MV-4-11 (cell line): ENCODE data around the gene SLC16A3.

Source experiments
- DNase-seq: peaks from one replicate; lab custom pipeline; 2025; lab: John Stamatoyannopoulos, UW

Gene SLC16A3

GRCh38 chr17:82236142-82236971 is 7.5 kb downstream of the SLC16A3 start:
- peak; percentile 63 for DNase-seq

- peak; percentile 46 for DNase-seq
Measured at GRCh38 chr17:82237083-82237745, 8.4 kb downstream of the SLC16A3 start.

- DNase-seq, result no peak
Measured at GRCh38 chr17:82237746-82238471, 9.1 kb downstream of the SLC16A3 start.

DNA sequence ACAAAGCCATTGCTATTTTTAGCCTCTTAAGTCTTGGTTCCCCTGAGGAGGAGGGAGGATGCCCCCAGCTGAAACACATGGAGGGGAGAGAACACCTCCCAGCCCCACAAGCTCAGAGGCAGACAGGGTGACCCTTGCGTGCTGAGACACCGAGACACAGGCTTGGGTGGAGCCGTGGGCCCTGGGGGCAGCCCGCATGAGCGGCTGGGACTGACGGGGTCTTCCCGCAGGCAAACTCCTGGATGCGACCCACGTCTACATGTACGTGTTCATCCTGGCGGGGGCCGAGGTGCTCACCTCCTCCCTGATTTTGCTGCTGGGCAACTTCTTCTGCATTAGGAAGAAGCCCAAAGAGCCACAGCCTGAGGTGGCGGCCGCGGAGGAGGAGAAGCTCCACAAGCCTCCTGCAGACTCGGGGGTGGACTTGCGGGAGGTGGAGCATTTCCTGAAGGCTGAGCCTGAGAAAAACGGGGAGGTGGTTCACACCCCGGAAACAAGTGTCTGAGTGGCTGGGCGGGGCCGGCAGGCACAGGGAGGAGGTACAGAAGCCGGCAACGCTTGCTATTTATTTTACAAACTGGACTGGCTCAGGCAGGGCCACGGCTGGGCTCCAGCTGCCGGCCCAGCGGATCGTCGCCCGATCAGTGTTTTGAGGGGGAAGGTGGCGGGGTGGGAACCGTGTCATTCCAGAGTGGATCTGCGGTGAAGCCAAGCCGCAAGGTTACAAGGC is 9.8 kb downstream of the SLC16A3 start:
- peak; percentile 93 for DNase-seq

DNA sequence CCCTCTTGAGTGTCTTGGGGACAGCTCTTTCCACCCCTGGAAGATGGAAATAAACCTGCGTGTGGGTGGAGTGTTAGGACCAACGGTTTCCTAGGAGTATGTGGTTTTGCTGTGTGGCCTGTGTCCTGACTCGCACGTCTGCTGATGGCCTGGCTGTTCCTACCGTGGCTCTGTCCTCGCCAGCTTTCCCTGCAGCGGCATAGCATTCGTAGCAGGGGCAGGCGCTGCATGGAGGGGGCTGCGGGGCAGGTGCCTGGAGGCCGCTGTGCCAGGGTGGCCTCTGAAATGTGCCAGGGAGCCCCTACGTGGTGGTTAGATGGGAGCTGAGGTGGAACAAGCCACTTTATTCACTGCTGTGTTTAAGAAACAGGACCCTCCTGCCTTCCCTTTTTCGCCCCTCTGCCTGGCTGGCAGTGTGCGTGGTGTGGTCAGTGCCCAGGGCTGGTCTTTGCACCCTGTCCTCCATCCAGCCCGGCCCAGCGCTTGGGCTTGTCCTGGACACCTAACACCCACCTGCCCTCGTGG is 10.6 kb downstream of the SLC16A3 start:
- DNase-seq, result peak; percentile 43

DNA sequence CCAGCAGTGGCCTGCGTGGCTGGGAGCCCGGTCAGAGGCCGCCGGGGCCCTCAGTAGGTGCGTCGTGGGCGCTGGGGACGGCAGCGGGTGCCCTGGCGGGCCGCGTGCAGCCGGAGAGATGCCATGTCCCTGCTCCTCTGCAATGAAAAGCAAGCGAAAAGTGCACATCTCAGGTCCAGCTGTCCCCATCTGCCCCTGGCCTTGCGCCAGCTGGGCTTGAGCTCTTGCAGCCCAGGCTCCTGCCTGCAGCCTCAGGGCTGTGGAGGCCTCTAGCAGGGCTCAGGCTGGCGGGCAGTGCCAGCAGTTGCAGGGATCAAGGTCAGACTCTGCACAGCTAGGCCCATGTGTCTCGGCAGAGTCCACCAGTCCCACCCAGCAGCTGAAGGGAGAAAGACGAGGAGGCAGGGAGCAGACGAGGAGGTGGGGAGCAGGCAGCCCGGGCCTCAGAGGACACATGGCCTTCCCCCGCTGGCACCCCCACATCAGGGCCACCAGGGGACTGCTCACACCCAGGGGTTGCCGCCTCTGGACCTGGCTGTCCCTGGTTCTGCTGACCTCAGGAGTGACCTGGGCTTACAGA is 11.2 kb downstream of the SLC16A3 start:
- no peak for DNase-seq

- DNase-seq, result no peak
Measured at GRCh38 chr17:82240506-82241182, 11.8 kb downstream of the SLC16A3 start.

DNA sequence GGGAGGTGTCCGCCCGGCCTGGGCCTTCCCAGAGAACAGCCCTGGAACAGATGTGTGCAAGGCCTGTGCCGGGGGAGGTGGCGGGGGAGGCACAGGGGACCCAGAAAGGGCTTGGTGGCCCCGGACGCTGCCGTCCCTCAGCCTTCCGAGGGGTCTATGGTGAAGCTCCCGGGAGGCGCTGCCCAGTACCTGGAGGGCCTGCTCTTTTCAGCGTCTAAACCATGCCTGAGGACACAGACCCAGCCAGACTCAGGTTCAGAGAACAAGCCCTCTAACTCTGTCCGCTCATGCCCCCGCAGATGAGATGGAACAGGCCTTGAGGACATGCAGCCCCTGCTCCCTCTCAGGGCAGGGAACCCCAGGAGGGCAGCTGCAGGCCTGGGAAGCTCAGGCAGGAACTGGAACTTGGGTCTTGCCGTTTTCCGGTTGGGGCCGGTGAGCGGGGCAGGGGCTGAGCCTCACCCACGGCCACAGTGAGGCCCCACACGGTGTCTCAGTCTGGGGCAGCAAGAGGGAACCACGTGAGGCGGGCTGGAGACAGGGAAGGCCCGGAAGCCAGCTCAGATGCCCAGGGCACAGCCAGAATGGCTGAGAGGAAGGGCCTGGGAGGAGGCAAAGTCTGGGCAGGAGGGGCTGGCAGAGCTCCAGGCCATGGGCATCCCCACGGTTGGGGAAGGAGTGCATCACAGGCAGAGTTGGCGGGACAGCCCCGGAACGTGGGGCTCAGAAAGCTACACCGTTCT is 12.5 kb downstream of the SLC16A3 start:
- DNase-seq, result peak; percentile 87

DNA sequence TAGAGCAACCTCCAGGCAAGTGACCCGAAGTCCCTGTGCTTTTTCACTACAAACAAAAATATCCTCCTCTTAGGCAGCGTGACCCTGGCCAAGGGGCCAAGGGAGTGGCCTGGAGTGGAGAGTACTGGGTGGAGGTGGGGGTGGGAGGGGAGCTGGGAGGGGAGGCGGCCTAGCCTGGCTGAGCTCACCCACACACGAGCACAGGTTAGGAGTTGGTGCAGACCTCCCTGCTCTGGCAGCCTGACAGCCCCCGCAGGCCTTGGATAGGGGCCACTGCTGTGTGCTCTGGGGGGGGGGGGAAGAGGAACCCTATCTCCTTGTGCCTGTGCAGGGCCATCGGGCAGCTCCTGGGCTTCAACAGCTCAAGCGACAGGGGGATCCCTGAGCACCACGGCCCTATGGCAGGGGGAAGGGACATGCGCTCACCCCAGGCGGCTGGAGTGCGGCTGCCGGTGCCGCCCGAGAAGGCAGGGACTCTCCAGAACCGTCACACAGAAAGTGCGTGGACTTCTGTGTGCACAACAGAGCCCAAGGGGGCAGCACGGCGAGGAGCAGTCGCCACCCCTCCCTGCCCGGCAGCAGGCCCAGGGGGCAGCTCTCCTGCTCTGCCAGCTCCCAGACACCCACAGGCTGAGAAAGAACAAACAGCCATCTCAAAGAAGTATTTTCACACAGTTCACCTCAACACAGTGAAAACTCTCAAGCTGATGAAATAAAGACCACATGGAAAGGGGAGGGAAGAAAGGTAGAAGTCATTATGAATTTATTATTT is 13.3 kb downstream of the SLC16A3 start:
- no peak for DNase-seq

- DNase-seq, result no peak
Measured at GRCh38 chr17:82242698-82242976, 13.8 kb downstream of the SLC16A3 start.

DNA sequence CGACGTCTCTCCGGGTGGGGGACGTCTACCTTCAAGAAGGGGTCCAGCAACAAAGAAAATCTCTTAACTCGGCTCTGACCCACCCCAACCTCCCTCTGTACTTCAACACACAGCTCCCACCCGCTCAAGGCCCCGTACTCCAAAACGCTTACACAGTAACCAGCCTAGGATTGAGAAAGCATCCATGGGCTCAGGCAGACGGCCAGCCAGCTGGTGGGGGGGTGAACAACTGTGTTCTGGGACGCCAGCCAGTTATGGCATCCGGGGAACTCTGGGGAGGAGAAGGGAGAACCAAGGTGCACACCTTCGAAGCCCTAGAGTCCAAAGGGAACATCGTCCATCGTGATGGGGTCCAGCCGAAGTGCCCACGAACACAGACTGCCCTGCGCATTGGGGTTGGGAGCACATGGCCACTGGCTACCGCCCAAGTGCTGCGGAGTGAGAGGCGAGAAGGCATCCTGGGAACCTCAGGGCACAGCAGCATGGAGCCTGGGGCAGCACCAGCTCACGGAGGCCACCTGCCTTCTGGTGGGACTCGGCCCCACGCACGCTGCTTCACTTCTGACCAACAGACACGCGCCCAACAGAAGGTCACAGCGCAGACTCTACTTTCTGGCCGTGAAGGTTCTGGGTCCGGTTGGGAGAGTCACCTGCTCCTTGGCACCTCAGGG is 14.3 kb downstream of the SLC16A3 start:
- DNase-seq, result no peak

- no peak for DNase-seq
Measured at GRCh38 chr17:82243648-82244412, 15.0 kb downstream of the SLC16A3 start.

DNA sequence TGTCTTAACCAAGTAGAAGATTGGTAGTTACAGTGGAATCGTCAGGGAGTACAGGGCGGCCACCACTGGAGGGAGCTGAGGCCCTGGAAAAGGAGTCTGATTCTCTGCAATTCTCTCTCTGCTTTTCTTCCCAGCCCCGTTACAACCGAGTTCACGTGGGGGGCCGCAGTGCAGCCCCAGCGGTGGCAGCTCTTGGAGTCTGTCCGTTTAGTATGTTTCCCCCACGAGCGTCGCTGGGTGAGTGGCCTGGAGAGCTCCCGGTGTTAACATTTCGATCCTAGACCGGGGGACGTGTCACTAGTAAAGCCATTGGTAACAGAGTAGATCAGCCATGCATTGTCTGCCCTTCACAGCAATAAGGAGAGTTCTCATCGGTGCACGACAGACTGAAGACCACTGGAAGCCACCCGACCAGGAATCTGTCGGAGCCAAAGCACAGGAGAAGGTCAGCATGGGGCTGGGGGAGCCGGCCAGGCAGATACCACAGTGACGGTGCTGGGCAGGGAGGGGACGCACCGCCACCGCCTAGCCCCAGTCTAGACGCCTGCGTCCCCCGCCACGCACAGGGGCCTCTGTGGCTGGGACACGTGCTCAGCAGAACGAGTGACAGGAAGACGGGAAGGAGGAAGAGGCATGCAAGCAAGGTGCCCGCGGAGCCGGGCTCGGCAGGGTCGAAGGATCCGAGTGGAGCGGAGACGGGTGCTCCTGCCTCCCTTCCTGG is 15.7 kb downstream of the SLC16A3 start:
- DNase-seq, result peak; percentile 21

- no peak for DNase-seq
Measured at GRCh38 chr17:82245134-82246039, 16.5 kb downstream of the SLC16A3 start.

DNA sequence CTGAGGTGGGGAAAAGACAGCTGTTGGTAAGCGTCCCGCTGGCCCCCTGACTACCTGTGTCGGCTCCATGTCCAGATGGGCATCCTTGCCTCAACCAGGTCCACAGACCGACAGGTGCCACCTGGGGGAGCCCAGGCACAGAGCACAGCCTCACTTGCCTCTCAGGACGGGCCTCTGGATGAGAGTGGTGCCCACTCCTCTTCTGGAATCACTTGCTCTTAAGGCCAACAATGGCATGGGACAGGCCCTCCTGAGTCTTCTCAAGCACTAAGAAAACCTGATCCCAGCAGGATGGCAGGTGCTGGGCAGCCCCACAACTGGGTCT is 17.2 kb downstream of the SLC16A3 start:
- no peak for DNase-seq

DNA sequence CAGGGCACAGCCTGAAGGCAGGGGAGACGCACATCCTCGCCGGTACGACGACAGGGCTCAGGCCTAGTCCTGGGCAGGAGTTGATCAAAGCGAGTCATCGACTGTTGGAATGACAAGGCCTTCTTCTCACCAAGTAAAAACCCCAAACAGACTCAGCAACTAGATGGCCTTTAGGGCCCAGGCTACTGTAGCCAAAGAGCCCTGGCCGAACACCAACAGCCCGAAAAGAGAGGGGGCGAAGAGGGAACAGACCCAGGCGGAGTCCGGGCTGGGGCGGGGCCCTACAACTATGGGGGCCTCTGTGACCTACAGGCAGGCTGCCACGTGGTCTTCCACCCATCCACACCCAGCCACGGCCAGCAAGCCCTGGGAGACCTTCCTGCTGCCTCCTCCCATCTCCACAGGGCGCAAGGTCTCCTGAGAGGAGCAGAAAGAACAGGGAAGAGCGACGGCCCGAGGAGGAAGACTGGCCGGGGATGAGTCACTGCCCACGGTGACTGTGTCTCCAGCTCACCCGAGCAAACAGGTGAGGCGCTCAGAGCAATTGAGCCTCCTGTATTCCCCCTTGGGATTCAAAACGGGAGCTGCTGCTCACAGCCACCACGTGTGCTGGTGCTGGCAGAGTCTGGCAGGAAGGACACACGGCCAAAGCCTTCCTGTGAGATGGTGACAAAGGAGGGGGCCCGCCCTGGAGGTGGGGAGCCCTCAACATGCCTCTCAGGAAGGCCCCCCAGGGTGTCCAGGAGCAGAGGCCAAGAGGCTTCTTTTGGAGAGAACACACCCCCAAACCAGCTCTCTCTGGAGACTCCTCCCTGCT is 17.7 kb downstream of the SLC16A3 start:
- no peak for DNase-seq
